Activated CD4-positive, alpha-beta memory T cell treated with anti-CD3 and anti-CD28 coated beads for 36 hours (primary cell): ENCODE measurements around the gene TBC1D21. TPM values are rescaled to one million over a fixed set of nuclear protein-coding genes. Genes with fewer than 3 reads are reported as not detected.

Experiments
- CTCF ChIA-PET: fragments of 350-600 bp; sonication (Branson Sonifier 250); formaldehyde crosslinking; loops from one replicate; lab custom pipeline; 2021; ENCODE audit warnings: antibody characterized with exemption, inconsistent platforms; lab: Charles Lee
- POLR2A ChIA-PET: fragments of 350-600 bp; sonication (Branson Sonifier 250); formaldehyde crosslinking; loops from one replicate; lab custom pipeline; 2021; ENCODE audit warnings: antibody characterized with exemption; lab: Charles Lee
- DNase-seq: peaks from one replicate; pipeline ENCODE4 v3.0.0-alpha.2; 2020
- H3K27ac Mint-ChIP-seq: one replicate; pipeline ENCODE4 v1.8.0; 2021; ENCODE audit warnings: mixed read lengths
- H3K27me3 Mint-ChIP-seq: one replicate; pipeline ENCODE4 v1.8.0; 2021; ENCODE audit warnings: mixed read lengths
- H3K36me3 Mint-ChIP-seq: one replicate; pipeline ENCODE4 v1.8.0; 2021; ENCODE audit warnings: mixed read lengths
- H3K4me1 Mint-ChIP-seq: one replicate; pipeline ENCODE4 v1.8.0; 2021; ENCODE audit warnings: low read depth, mixed read lengths
- H3K4me3 Mint-ChIP-seq: one replicate; pipeline ENCODE4 v1.8.0; 2021; ENCODE audit warnings: mild to moderate bottlenecking, mixed read lengths
- H3K9me3 Mint-ChIP-seq: one replicate; pipeline ENCODE4 v1.8.0; 2021; ENCODE audit warnings: mixed read lengths
- intact Hi-C: fragments of 100-400 bp; cut with micrococcal nuclease; formaldehyde crosslinking; loops from one replicate; pipeline ENCODE4 v1.15.1; 2023
- total RNA-seq, 2 experiments: library from RNA; stranded (reverse); gene quantifications; one replicate each; pipeline ENCODE4 v1.2.3, GENCODE V29; 2021

Gene TBC1D21
- total RNA-seq, 2 experiments from 2014 or later = not detected

- DNase-seq = no peak
- Mint-ChIP-seq H3K27ac (no peak overlapping the region), H3K4me1 (no peaks in the 10 kb centered on the region), H3K27me3 (peaks cover 6% of the 10 kb centered on the region), H3K9me3 (no peaks in the 10 kb centered on the region), H3K36me3 (no peaks in the 10 kb centered on the region), H3K4me3 (no peak overlapping the region)
- ChIA-PET CTCF (interaction anchor here (1.0 to 2.3 kb wide), 3 partner anchors 10 to 22 kb away, joined by 3 to 7 read pairs (median 5); no protein-coding TSS in a partner anchor), POLR2A (no interaction called here)
- intact Hi-C loops = no loop called here
Observed at GRCh38 chr15:73884159-73884558, 10.8 kb downstream of the TBC1D21 start.

GRCh38 chr15:73885954-73886700 lies 12.8 kb downstream of the TBC1D21 start:
- H3K27me3 Mint-ChIP-seq = peaks cover 7% of the 10 kb centered on the region
- H3K4me3 Mint-ChIP-seq = no peak overlapping the region
- H3K9me3 Mint-ChIP-seq = no peaks in the 10 kb centered on the region
- intact Hi-C loops = no loop called here
- DNase-seq = no peak
- no peak overlapping the region for H3K27ac Mint-ChIP-seq
- no peaks in the 10 kb centered on the region for H3K36me3 Mint-ChIP-seq
- POLR2A ChIA-PET = no interaction called here
- H3K4me1 Mint-ChIP-seq = no peaks in the 10 kb centered on the region
- CTCF ChIA-PET = no interaction called here

- ChIA-PET CTCF (no interaction called here), POLR2A (no interaction called here)
- no peak for DNase-seq
- no peak overlapping the region for H3K4me3 Mint-ChIP-seq
- H3K4me1 Mint-ChIP-seq = no peaks in the 10 kb centered on the region
- intact Hi-C loops = no loop called here
- no peaks in the 10 kb centered on the region for H3K36me3 Mint-ChIP-seq
- no peaks in the 10 kb centered on the region for H3K9me3 Mint-ChIP-seq
- peaks cover 7% of the 10 kb centered on the region for H3K27me3 Mint-ChIP-seq
- no peak overlapping the region for H3K27ac Mint-ChIP-seq
Observed at GRCh38 chr15:73886717-73887345, 13.5 kb downstream of the TBC1D21 start.

- CTCF ChIA-PET = interaction anchor here (1.4 to 2.3 kb wide), 2 partner anchors 13 to 20 kb away, joined by 4 to 11 read pairs; no protein-coding TSS in a partner anchor
- DNase-seq = no peak
Observed at GRCh38 chr15:73887481-73887880, 14.1 kb downstream of the TBC1D21 start.

GRCh38 chr15:73888224-73889041 lies 15.1 kb downstream of the TBC1D21 start:
- ChIA-PET CTCF (interaction anchor here (1.2 to 2.3 kb wide), 3 partner anchors 14 to 39 kb away, joined by 3 to 11 read pairs (median 4); no protein-coding TSS in a partner anchor), POLR2A (no interaction called here)
- intact Hi-C loops = no loop called here
- no peaks in the 10 kb centered on the region for H3K36me3 Mint-ChIP-seq
- no peak overlapping the region for H3K4me3 Mint-ChIP-seq
- DNase-seq = no peak
- no peak overlapping the region for H3K27ac Mint-ChIP-seq
- no peaks in the 10 kb centered on the region for H3K9me3 Mint-ChIP-seq
- peaks cover 2% of the 10 kb centered on the region for H3K27me3 Mint-ChIP-seq
- H3K4me1 Mint-ChIP-seq = no peaks in the 10 kb centered on the region

More at GRCh38 chr15:73887481-73887880, 14.1 kb downstream of the TBC1D21 start:
- Mint-ChIP-seq H3K9me3 (no peaks in the 10 kb centered on the region), H3K27ac (no peak overlapping the region), H3K4me1 (no peaks in the 10 kb centered on the region), H3K4me3 (no peak overlapping the region), H3K27me3 (peaks cover 2% of the 10 kb centered on the region), H3K36me3 (no peaks in the 10 kb centered on the region)
- POLR2A ChIA-PET = no interaction called here
- intact Hi-C loops = no loop called here

GRCh38 chr15:73889053-73889761 lies 15.8 kb downstream of the TBC1D21 start:
- Mint-ChIP-seq H3K27me3 (peaks cover 2% of the 10 kb centered on the region), H3K4me3 (no peak overlapping the region), H3K4me1 (no peaks in the 10 kb centered on the region), H3K9me3 (no peaks in the 10 kb centered on the region), H3K27ac (no peak overlapping the region), H3K36me3 (no peaks in the 10 kb centered on the region)
- intact Hi-C loops = no loop called here
- no peak for DNase-seq
- POLR2A ChIA-PET = no interaction called here
- CTCF ChIA-PET = interaction anchor here (1.2 to 2.3 kb wide), 2 partner anchors 15 to 38 kb away, joined by 3 to 11 read pairs; no protein-coding TSS in a partner anchor

- H3K4me3 Mint-ChIP-seq = no peak overlapping the region
- H3K4me1 Mint-ChIP-seq = no peaks in the 10 kb centered on the region
- POLR2A ChIA-PET = no interaction called here
- peaks cover 2% of the 10 kb centered on the region for H3K27me3 Mint-ChIP-seq
- no peak overlapping the region for H3K27ac Mint-ChIP-seq
- no peaks in the 10 kb centered on the region for H3K9me3 Mint-ChIP-seq
- intact Hi-C loops = no loop called here
- DNase-seq = no peak
- CTCF ChIA-PET = interaction anchor here (1.2 to 2.3 kb wide), 3 partner anchors 16 to 38 kb away, joined by 3 to 11 read pairs (median 6); partner anchors contain the start of gene TBC1D21
- H3K36me3 Mint-ChIP-seq = no peaks in the 10 kb centered on the region
Observed at GRCh38 chr15:73889762-73890124, 16.4 kb downstream of the TBC1D21 start.

- ChIA-PET POLR2A (no interaction called here), CTCF (interaction anchor here (0.6 to 3.5 kb wide), 2 partner anchors 11 to 15 kb away, joined by 3 to 17 read pairs; no protein-coding TSS in a partner anchor)
- no peak overlapping the region for H3K4me3 Mint-ChIP-seq
- no peaks in the 10 kb centered on the region for H3K36me3 Mint-ChIP-seq
- no peaks in the 10 kb centered on the region for H3K4me1 Mint-ChIP-seq
- peaks cover 2% of the 10 kb centered on the region for H3K27me3 Mint-ChIP-seq
- intact Hi-C loops = no loop called here
- no peak for DNase-seq
- no peaks in the 10 kb centered on the region for H3K9me3 Mint-ChIP-seq
- no peak overlapping the region for H3K27ac Mint-ChIP-seq
Observed at GRCh38 chr15:73891328-73892315, 18.3 kb downstream of the TBC1D21 start.

GRCh38 chr15:73892446-73893226 lies 19.3 kb downstream of the TBC1D21 start:
- intact Hi-C loops = no loop called here
- H3K36me3 Mint-ChIP-seq = no peaks in the 10 kb centered on the region
- H3K27me3 Mint-ChIP-seq = peaks cover 2% of the 10 kb centered on the region
- H3K9me3 Mint-ChIP-seq = no peaks in the 10 kb centered on the region
- POLR2A ChIA-PET = no interaction called here
- H3K4me1 Mint-ChIP-seq = no peaks in the 10 kb centered on the region
- CTCF ChIA-PET = interaction anchor here (0.6 to 3.5 kb wide), 4 partner anchors 12 to 72 kb away, joined by 3 to 17 read pairs (median 6); no protein-coding TSS in a partner anchor
- no peak overlapping the region for H3K27ac Mint-ChIP-seq
- no peak for DNase-seq
- no peak overlapping the region for H3K4me3 Mint-ChIP-seq

GRCh38 chr15:73894133-73894814 lies 20.9 kb downstream of the TBC1D21 start:
- no peak overlapping the region for H3K27ac Mint-ChIP-seq
- no peaks in the 10 kb centered on the region for H3K27me3 Mint-ChIP-seq
- H3K4me1 Mint-ChIP-seq = no peaks in the 10 kb centered on the region
- POLR2A ChIA-PET = no interaction called here
- H3K36me3 Mint-ChIP-seq = no peaks in the 10 kb centered on the region
- intact Hi-C loops = no loop called here
- CTCF ChIA-PET = interaction anchor here (1.0 to 4.0 kb wide), 7 partner anchors 13 to 70 kb away, joined by 3 to 28 read pairs (median 6); partner anchors contain the start of gene TBC1D21
- no peak overlapping the region for H3K4me3 Mint-ChIP-seq
- DNase-seq = no peak
- no peaks in the 10 kb centered on the region for H3K9me3 Mint-ChIP-seq
